NCI-H1417 (cell line): Measurements from ENCODE around the gene PAX7.
"Not testable (repeated sequence)": the region's sequence is repeated elsewhere in the genome, so short reads cannot be mapped to it uniquely, and the experiment has no call there.

Source experiments
- DNase-seq, 3 experiments: peaks; one replicate each; lab custom pipeline; 2025; lab: John Stamatoyannopoulos, UW

PAX7 gene

DNA sequence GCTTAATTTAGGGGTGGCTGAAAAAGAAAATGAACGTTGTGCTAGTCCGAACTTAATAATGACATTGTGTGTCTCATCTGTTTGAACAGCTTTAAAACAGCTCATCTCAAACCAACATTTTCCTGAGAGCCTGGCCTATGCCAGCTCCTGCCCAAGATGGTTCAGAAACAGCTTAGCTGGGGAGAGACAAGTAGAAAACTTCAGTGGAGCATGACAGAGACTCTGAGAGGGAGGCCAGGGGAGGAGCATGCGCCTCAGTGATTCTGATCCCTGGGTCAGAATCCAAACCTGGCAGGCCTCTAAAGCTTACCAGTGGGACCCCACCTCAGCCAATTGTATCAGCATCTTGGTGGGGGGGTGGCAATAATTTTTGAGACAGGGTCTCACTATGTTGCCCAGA lies 129.5 kb downstream of the PAX7 start:
- DNase-seq: peak in 1 of 3 experiments; percentile 46

DNA sequence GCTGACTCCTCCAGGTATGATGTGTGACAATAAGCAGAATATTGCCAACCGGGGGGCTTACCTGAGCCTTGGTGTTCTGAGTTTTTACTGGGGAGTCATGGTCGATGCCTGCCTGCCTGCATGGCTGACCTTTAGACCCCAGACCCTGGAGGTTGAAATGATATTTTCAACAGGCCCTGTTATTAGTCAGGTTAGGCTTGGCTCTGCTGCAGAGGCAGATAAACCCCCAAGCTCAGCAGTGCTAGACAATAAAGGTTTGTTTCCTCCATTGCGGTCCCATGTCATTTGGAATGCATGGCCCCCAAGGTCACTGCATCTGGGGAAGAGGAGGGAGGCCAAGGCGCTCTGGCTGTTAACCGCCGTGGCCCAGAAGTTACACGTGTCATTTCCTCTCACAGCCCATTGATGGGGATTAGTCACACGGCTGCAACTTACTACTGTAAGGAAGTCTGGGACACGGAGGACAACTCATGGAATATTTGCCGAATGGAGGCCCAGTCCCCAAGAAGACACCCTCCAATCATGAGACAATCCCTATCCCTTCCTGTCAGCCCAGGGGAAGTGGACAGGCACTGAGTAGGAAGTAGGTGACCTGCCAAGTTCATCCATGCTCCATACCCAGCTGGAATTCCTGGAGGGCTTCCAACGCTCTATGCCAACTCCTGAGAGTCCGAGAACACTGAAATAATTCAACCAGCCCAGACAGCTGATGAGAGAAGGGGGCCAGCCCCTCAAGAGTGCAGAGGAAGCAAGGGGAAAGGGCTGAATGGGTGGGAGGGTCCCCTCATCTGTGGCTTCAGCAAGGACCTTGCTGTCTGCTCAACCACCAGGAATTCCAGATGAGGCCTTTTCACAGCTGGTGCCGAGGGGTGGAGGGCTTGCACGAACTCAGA lies 131.5 kb downstream of the PAX7 start:
- DNase-seq: no peak

GRCh38 chr1:18764362-18764761 lies 133.7 kb downstream of the PAX7 start:
- peak in 1 of 3 experiments; percentile 72 for DNase-seq

DNA sequence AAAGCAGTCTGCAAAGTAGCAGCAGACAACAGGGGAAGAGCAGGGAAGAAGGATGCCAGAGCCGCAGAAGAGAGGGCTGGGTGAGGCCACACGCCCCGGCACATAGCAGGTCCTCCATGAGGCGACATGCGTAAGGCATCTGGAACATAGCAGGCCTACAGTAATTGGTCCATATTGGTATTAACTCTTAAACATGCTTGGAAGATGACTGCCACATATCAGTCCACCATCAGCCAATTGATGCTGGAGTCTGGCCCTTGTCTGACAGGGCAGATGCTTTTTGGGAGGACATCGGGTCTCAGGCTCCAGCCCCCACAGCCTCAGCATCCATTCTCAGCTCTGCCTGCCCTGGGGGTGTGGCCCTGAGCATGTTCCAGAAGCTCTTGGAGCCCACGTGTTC lies 135.1 kb downstream of the PAX7 start:
- no peak for DNase-seq

DNA sequence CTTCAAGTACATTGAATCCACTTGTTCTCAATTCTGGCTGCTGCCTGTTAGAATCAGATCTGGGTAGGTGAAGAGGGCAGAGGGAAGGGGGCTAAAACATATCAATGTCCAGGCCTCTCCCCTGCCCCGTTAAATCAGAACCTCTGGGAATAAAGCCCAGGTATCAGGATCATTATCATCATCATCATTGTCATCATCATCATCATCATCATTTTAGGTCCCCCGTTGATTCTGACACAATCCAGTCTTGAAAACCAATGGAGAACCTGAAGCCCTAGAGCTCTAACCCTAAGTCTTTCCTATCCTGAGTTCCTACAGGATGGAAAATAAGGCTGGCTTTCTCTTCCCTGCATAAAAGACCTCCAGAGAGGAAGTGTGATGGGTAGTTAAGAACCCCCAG lies 135.7 kb downstream of the PAX7 start:
- DNase-seq: no peak

DNA sequence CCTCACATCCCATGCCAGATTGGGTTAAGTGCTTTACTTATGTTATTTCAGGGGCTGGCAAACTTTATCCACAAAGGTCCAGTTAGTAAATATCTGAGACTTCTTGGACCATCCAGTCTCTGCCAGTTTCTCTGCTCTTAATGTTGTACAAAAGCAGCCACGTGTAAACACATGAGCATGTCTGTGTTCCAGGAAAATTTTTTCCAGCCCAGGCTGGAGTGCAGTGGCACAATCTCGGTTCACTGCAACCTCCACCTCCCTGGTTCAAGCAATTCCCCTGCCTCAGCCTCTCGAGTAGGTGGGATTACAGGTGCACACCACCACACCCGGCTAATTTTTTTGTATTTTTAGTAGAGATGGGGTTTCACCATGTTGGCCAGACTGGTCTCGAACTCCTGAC lies 136.9 kb downstream of the PAX7 start:
- not testable (repeated sequence) for DNase-seq

DNA sequence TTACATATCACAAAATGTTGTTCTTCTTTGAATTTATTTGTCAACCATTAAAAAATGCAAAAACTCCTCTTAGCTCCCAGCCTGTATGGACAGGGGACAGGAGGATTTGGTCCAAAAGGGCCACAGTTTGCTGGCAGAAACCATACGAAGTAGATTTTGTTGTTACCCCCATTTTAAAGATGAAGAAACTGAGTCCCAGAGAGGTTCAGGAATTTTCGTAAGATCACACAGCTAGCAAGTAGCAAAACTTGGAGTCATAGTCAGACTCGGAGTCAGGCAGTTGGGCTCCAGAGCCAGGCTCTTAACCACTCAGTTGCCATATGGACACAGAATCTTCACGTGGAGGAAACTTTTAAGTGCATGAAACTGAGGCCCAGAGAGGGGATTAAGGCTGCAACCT lies 137.4 kb downstream of the PAX7 start:
- DNase-seq: no peak

- DNase-seq: no peak
Observed at GRCh38 chr1:18769140-18769539, 138.5 kb downstream of the PAX7 start.

- no peak for DNase-seq
Observed at GRCh38 chr1:18770799-18771198, 140.2 kb downstream of the PAX7 start.

DNA sequence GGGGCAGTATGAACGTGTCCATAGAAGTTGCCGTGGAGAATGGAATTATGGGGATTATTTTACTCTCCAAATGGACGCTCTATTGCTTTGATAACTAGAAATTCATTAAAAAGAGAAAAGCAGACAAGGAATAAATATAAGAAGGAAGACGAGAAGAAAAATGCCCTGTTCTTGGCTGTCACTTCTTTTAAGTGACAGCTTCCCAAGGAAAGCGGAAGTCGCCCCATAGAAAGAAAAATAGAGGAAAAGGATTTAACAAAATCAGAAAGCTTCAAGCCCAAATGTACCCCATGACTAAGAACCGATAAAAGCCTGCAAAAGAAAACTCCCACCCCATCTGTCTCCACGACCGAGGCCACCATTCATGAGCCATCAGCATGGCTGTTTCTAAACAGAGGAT lies 143.1 kb downstream of the PAX7 start:
- DNase-seq: no peak

GRCh38 chr1:18775341-18775740 lies 144.7 kb downstream of the PAX7 start:
- no peak for DNase-seq

DNA sequence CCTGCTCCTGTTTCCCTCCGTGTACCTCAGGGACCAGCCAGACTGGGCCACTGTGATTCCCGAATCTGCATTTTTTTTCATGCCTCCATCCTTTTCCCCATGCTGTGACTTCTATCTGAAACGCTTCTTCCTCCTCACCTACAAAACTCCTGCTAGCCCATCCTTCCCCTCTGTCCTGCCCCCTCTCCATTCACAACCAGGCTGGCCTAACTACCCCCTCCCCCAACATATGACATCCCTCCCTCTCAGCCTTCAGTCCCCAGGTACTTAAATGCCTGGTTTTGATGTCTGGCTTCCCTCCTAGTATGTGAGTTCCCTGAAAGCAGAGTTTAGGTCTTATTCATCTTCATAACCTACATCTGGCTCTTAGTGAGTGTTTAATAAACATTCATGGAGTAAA lies 146.1 kb downstream of the PAX7 start:
- no peak for DNase-seq

DNA sequence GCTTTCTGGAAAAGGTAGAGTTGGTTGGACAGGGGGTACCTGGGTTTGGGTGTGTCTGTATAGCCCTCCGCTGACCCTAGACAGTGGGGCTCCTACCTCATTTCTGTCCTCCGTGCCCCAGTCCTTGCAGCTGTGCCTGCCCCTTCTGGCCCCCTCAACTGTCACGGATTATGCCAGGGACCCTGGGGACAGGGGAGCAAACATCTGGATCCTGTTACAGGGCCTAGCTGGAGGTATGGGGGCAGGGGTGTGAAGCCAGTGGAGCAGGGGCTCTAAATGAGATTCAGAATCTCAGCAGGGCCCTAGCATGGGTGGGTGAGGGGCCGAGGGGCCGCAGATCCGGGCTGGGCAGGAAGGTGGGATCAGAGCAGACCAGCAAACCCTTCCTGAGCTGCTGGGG lies 147.8 kb downstream of the PAX7 start:
- DNase-seq: no peak

GRCh38 chr1:18781031-18781430 lies 150.4 kb downstream of the PAX7 start:
- no peak for DNase-seq

GRCh38 chr1:18783705-18784481 lies 153.2 kb downstream of the PAX7 start:
- DNase-seq: no peak

- DNase-seq: no peak
Observed at GRCh38 chr1:18784482-18784831, 153.8 kb downstream of the PAX7 start.

DNA sequence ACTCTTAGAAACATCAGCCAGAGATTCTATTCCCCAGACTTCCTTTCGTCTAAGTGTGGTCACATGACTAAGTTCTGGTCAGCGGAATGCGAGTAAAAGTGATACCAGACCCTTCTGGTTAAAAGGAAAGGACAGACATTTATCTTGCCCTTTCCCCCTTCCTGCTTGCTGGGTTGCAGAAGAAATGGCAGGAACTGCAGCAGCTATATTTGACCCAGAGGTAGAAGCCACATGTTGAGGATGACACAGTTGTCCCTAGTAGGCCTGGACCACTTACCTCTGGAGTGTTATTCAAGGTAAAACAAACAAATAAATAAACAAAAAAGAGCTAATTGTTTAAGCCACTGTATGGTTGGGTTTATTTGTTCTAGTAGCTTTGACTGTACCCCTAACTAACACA lies 155.5 kb downstream of the PAX7 start:
- DNase-seq: no peak

DNA sequence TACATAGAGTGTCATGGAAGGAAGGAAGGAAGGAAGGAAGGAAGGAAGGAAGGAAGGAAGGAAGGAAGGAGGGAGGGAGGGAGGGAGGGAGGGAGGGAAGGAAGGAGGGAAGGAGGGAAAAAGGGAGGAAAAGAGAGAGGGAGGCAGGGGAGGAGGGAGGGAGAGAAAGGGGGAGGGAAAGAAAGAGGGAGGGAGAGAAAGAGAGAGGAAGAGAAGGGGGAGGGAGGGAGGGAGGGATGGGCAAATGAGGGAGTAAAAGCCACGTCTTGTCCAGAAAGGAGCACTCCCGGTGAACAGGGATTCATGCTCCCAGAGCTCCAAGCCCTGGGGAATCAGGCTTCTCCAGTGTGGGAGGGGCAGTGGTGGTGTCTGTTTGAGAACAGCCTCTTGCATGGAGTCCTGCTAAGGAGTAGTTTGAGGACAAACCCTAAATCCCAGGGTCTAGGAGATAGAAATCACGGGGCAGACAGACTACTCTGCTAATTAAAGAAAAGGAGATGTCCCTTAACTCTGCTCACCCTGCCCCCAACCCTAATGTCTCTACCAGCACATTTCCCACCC lies 157.3 kb downstream of the PAX7 start:
- DNase-seq: no peak

DNA sequence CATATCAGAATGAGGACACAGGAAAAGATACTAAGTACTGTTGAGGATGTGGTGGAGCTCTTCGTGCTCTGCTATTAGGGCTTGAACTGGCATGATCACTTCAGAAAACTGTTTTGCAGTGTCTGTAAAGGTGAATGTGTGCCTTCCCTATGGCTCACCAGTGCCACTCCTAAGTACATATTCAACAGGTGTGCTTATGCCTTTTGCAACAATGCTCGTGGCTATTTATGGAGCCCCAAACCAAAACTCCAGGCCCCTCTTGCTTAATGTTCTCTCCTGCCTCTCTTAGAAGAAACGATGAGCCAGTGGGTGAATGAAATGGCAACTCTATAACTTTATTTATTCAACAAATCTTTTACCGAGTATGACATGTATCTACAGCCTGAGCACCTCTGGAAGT lies 158.6 kb downstream of the PAX7 start:
- no peak for DNase-seq

DNA sequence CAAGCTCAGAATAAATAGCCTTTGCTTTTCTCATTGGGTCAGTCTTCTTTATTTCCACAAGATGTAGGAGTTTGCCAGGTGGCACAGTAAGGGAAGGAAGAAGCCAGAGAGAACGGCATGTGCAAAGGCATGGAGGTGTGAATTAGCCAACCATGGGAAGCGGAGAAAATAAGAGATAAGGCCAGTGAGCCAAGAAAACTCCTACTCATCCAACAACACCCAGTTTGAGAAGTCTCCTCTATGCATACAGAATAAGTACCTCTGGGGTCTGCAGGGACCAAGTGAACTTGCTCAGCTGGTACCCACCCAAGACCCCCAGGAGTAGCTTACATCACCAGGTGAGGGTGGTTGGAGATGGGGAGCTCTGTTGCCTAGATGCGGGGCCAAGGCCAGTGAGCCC lies 162.1 kb downstream of the PAX7 start:
- no peak for DNase-seq

DNA sequence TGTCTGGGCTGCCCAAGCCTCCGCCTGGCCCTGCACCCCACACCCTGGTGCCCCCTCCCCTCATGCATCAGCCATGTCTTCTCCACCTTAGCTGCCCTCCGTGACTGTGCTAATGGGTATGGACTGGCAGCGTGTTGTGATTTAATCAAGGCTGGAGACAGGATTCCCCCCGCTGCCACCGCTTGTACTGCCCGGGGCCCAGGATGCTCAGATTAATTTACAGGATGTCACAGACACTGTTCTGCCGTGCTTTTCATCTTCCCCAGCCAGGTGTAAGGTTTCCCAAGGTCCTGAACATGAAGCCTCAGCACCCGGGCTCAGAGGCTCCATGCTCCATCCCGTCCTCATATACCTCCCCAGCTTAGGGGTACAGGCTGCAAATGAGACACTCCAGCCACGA lies 162.5 kb downstream of the PAX7 start:
- DNase-seq: no peak

GRCh38 chr1:18794051-18794450 lies 163.4 kb downstream of the PAX7 start:
- peak in 2 of 3 experiments; percentile 4 to 42 for DNase-seq

- DNase-seq: peak in 1 of 3 experiments; percentile 12
Observed at GRCh38 chr1:18794561-18794960, 163.9 kb downstream of the PAX7 start.
